ENCODE measurements around the gene POLK.

Gene POLK

DNA sequence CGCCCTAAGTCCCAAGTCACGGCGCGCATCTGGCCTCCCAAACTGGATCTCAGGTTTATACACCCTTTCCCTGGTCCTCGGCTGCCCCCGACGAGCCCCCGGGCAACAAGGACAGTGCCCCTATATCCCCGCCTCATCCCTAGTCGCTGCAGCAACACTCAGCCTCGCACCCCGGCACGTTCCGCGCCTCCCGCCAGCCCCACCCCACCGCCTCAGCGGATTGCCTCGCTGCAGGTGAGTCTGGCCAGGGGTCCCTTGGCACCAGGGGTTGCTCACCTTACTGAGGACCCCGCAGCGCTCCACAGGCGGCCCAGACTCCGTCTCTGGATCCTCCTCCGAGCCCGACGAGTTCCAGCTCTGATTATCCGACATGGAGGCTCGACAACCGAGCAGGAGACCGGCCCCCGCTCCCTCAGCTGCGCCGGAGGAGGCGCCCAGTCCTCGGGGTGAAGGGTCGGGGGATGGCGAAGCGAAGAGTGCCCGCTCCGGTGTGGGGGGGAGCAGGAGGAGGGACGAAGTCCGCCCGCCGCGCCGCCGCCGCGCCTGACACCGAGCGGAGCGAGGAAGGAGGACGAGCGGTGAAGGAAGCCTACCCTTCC, 756 bp upstream of the POLK start:
- DNase-seq = peak; percentile 19

DNA sequence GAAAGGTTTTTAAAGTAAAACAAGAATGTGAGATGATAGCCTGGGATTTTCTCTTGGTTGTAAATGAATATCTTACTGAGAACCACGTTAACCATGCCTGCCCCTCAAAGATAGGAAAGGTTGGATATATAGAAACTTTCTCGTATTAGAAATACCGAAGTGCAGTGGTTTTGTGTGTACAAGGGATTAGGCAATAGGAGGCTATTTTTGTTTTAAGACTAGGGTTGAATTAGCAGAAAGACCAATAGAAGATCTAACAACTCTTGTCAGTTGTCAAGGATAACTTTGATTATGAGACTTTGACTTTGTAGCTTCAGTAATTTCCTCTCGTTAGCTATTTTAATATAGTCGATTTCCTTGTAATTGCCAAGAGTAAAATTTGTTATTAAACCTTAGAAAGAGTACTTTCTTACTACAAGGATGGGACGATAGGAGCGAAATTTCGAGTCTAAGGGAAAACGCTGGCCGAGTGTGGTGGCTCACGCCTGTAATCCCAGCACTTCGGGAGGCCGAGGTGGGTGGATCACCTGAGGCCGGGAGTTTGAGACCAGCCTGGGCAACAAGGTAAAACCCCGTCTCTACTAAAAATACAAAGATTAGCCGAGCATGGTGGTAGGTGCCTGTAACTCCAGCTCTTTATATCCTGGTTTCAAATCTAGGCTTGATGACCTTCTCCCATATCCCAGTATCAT, 838 bp downstream of the POLK start:
- DNase-seq = peak; percentile 12

DNA sequence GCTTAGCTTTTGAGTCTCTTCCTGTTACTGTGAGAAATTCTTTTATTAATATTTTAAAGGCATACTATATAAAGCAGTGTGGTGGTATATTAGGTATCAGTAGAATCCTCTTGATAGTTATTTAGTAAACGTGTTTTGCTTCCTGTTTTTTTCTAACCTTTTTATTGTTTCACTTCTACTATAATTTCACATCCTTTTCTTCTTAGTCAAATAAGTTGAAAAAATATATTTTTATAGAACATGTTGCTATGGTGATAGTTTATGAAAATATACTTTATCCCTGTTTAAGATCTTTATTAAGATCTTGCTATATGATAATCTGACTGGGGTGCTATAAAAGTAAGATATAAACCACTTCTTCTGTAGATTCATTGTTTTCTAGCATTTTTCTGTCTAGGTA, 2.1 kb downstream of the POLK start:
- DNase-seq = no peak

GRCh38 chr5:75514323-75514722, 2.6 kb downstream of the POLK start:
- no peak for DNase-seq

DNA sequence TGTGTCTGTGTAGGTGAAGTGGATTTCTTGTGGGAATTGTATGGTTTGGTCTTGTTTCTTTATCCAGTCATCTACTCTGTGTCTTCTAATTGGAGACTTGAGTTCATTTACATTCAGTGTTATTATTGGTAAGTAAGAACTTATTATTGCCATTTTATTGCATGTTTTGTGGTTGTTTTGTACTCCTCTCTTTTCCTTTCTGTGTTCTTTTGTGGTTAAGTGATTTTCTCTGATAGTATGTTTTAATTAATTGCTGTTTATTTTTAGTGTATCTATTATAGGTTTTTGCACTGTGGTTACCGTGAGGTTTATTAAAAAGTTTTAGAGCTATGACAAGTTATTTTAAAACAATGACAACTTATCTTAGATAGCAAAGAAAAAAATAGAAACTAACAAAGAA, 8.1 kb downstream of the POLK start:
- DNase-seq = no peak

- DNase-seq = no peak
Measured at GRCh38 chr5:75521195-75521594, 9.5 kb downstream of the POLK start.

DNA sequence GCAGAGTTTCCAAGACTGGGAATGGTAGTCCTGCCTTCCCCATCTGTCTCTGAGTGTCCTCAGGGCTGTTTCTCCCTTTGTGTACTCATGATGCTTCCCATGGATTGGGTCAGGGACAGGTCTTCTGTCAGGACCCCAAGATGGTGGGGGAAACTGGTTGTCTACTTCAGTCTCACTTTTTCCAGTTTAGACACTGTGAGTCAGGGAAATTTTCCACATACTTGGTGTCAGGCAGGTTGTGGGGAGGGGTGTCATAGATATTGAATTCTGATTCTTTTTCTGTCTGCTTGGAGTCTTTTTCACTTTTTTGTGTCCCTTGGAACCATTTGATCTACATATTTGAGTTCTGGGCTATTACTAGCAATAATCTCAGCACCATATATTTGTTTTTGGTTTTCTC, 10.3 kb downstream of the POLK start:
- DNase-seq = no peak

GRCh38 chr5:75522542-75522941, 10.9 kb downstream of the POLK start:
- DNase-seq = peak; percentile 53

GRCh38 chr5:75523275-75523674, 11.6 kb downstream of the POLK start:
- DNase-seq = no peak

GRCh38 chr5:75524071-75524470, 12.4 kb downstream of the POLK start:
- DNase-seq = no peak

GRCh38 chr5:75524591-75524990, 12.9 kb downstream of the POLK start:
- DNase-seq = no peak

DNA sequence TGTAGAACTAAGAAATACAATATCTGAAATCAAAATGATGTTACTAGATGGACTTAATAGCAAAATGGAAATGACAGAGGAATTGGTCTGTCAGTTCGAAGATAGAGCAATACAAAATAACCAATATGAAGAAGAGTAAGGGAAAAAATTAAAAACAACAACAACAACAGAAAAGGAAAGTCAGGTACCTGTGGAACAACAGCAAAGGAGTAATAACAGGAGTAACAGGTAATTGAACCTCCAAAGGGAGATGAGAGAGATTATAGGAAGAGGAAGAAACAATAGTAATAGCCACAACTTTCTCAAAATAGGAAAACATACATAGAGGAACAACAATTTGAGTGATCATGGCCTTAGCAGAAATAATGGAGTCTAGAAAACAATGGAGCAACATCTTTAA, 13.7 kb downstream of the POLK start:
- DNase-seq = no peak

- no peak for DNase-seq
Measured at GRCh38 chr5:75526070-75526469, 14.4 kb downstream of the POLK start.

DNA sequence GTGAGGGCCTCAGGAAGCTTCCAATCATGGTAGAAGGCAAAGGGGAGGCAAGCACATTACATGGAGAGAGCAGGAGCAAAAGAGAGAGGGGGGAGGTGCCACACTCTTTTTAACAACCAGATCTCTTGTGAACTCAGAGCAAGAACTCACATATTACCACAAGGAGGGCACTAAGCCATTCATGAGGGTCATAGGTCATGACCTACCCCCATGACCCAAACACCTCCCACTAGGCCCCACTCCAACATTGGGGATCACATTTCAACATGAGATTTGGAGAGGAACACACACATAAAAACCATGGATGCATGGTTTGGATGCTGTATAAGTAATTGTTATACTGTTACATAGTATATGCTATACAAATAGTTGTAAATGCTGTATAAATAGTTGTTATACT, 17.5 kb downstream of the POLK start:
- no peak for DNase-seq

- DNase-seq = no peak
Measured at GRCh38 chr5:75532190-75532589, 20.5 kb downstream of the POLK start.

- peak; percentile 59 for DNase-seq
Measured at GRCh38 chr5:75533716-75534115, 22.0 kb downstream of the POLK start.

DNA sequence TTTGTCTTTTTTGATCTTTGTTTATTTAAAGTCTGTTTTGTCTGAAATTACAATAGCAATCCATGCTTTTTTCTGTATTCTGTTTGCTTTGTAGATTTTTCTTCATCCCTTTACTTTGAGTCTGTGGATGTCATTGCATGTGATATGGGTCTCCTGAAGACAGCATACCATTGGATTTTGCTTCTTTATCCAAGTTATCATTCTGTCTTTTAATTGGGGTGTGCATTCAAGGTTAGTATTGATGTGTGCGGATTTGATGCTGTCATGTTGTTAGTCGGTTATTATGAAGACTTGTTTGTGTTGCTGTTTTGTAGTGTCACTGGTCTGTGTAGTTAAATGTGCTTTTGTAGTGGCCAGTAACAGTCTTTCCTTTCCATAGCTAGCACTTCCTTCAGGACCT, 23.0 kb downstream of the POLK start:
- no peak for DNase-seq

- DNase-seq = no peak
Measured at GRCh38 chr5:75536147-75536546, 24.5 kb downstream of the POLK start.

DNA sequence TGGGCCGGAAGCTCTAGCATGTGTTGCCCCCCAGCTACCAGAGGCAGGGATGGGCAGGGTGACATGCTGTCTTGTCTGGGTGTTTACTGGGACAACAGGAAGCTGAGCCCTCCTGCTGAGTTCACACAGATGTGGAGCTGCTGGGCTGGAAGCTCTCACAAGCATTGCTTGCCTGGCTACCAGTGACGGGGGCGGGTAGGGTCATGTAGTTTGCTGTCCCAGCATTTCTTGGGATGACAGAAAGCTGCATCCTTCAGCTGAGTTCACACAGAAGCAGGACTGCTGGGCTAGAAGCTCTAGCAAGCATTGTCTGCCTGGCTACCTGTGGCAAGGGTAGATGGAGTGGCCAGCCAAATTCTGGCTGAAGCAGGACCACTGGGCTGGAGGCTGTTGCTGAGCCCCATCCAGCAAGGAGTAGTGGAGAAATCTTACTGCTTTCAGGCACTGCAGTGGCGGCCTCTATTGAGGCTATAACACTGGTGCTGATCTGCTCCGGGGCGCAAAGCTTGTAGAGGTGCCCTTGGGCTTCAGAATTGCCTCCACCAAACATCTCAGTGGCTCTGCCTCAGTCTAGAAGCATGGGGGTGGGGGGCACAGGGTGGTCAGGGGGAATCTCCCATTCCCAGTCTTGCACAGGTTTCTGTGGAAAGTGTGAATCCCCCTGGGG, 25.1 kb downstream of the POLK start:
- no peak for DNase-seq

GRCh38 chr5:75538211-75538610, 26.5 kb downstream of the POLK start:
- DNase-seq = no peak

- no peak for DNase-seq
Measured at GRCh38 chr5:75545131-75545530, 33.4 kb downstream of the POLK start.

DNA sequence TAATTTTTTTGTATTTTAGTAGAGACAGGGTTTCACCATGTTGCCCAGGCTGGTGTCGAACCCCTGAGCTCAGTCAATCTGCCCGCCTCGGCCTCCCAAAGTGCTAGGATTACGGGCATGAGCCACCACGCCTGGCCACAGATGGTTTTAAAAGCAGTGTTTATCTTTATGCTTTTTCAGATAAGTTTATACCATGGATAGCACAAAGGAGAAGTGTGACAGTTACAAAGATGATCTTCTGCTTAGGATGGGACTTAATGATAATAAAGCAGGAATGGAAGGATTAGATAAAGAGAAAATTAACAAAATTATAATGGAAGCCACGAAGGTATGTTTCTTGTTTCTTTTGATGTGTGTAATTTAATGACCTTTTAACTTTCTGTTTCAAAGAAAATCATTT, 35.1 kb downstream of the POLK start:
- DNase-seq = no peak

DNA sequence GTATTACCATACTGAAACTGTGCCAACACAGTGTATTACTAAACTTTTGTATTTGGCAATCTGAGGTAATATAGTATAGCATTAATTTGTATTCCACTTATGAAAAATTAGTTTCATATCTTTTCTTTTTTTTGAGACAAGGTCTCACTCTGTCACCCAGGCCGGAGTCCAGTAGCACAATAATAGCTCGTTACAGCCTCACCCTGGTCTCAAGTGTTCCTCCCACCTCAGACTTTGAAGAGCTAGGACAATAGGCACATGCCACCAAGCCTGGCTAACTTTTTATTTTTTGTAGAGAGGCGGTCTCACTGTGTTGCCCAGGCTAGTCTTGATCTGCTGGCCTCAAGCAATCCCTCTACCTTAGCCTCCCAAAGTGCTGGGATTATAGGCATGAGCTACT, 36.1 kb downstream of the POLK start:
- no peak for DNase-seq

DNA sequence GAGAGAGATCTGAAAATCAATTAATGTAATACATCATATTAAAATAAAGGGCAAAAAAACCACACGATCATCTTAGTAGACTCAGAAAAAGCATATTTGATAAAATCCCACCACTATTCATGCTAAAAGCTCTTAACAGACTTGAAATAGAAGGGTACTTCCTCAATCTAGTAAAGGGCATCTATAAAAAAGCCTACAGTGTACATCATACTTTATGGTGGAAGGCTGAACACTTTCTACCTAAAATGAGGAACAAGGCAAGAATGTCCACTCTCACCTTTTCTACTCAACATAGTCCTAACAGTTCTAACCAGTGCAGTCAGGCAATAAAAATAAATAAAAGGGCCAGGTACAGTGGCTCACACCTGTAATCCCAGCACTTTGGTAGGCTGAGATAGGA, 38.9 kb downstream of the POLK start:
- DNase-seq = no peak

GRCh38 chr5:75551471-75551870, 39.8 kb downstream of the POLK start:
- DNase-seq = peak; percentile 84
